Transverse colon (tissue), 4 donors: ENCODE results near the gene CABLES2. TPM values are rescaled to one million over a fixed set of nuclear protein-coding genes. Genes with fewer than 3 reads are reported as not detected.

ENCODE experiments used
- DNase-seq: peaks from one replicate; pipeline ENCODE4 v3.0.0-alpha.2; 2019
- H3K27ac ChIP-seq, 4 donors: fragments of 200-600 bp; sonication (generic); 2 replicates each; pipeline ENCODE4 v1.5.1; 2016 to 2018; ENCODE audit warnings: inconsistent platforms in 4 of 4
- H3K27me3 ChIP-seq: fragments of 200-600 bp; sonication (generic); 2 replicates; pipeline ENCODE4 v1.5.1; 2017; ENCODE audit warnings: inconsistent platforms
- H3K36me3 ChIP-seq, 4 donors: fragments of 200-600 bp; sonication (generic); 2 replicates each; pipeline ENCODE4 v1.5.1; 2017 to 2019; ENCODE audit warnings: inconsistent platforms in 4 of 4
- H3K4me1 ChIP-seq, 4 donors: fragments of 200-600 bp; sonication (generic); 2 replicates each; pipeline ENCODE4 v1.5.1; 2017 to 2020; ENCODE audit warnings: inconsistent platforms in 4 of 4
- H3K4me3 ChIP-seq, 4 donors: fragments of 200-600 bp; sonication (generic); 1 replicate in 1 of 4; 2 replicates in 3 of 4; pipeline versions ENCODE4 v1.5.1 to v1.6.1; 2017 to 2019; ENCODE audit warnings: inconsistent platforms in 4 of 4
- H3K9me3 ChIP-seq, 2 donors: fragments of 200-600 bp; sonication (generic); 2 replicates each; pipeline ENCODE4 v1.5.1; 2017 to 2019; ENCODE audit warnings: inconsistent platforms in 2 of 2
- EP300 ChIP-seq: sonication (generic); formaldehyde crosslinking; IDR thresholded peaks from one replicate; pipeline ENCODE4 v1.6.1; 2017; ENCODE audit warnings: antibody characterized with exemption, low read depth
- POLR2A ChIP-seq: fragments of 450-650 bp; IDR thresholded peaks from one replicate; pipeline ENCODE4 v1.6.1; 2016; ENCODE audit warnings: antibody characterized with exemption, mild to moderate bottlenecking, moderate library complexity
- POLR2AphosphoS5 ChIP-seq, 3 donors: sonication (generic); formaldehyde crosslinking; IDR thresholded peaks; one replicate each; pipeline ENCODE4 v1.6.1; 2016; ENCODE audit warnings: antibody characterized with exemption in 3 of 3
- WGBS, 2 donors: methylation state at CpG; one replicate each; pipeline ENCODE4 v1.1.5; 2018; ENCODE audit warnings: low coverage in 1 of 2; 5-methylcytosine and 5-hydroxymethylcytosine counted together
- in situ Hi-C, 4 donors: fragments of 200-750 bp; cut with MboI; loops; one replicate each; pipeline versions ENCODE4 v1.15.0 to v1.15.1; 2017; ENCODE audit warnings: low sequenced_read_pairs in 3 of 4, low pct_ligation_motif_present in 1 of 4, low pct_unique_long_range_greater_than_20kb in 1 of 4
- intact Hi-C: fragments of 100-400 bp; cut with DNase I; formaldehyde crosslinking; loops from one replicate; pipeline ENCODE4 v1.15.1; 2023; ENCODE audit warnings: low total_unique reads
- total RNA-seq, 4 donors: library from RNA; depleted of rRNA; stranded (reverse); fragments of >200 nt; gene quantifications; one replicate each; pipeline ENCODE4 v1.1.0, GENCODE V29; 2016
- TF ChIP-seq, protein P1 (sequence below), 5 experiments: fragments of 200-600 bp in 3 of 5; fragments of 450-650 bp in 2 of 5; sonication (generic) in 3 of 5; IDR thresholded peaks; 1 replicate in 2 of 5; 2 replicates in 3 of 5; pipeline ENCODE4 v1.5.1; 2016 to 2017; ENCODE audit warnings: antibody characterized with exemption in 5 of 5, inconsistent platforms in 3 of 5, mild to moderate bottlenecking in 2 of 5, moderate library complexity in 1 of 5

Gene CABLES2
- total RNA-seq, 4 donors from 2014 or later, result 3.7 to 10.1 (median 8.5) TPM

DNA sequence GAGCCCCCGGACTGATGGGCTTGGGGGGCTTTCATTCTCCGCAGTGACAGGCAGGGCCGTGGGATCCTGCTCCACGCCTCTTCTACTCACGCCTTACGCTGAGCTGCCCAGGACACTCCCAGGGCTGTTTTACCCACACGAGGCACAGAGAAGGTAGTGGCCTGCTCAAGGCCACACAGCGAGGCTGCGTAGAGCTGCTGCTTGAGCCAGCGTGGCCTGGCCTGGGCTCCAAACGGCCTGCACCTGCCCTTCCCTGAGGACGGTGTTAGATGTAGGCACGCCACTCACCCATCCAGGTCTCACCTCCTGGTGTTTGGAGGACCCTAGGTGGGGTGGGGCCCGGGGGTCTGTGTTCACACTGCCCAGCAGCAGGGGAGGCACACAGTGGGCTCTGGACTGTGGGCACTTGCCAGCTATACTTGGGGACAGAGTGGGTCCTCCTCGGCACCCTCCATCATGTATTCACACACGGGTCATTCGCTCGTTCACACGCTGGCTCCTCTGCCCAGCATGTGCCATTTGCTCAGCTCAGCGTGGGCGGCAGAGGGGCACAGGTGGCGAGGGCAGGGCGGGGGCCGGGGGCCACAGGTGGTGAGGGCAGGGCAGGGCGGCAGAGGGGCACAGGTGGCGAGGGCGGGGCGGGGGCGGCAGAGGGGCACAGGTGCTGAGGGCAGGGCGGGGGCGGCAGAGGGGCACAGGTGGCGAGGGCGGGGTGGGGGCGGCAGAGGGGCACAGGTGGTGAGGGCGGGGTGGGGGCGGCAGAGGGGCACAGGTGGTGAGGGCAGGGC is 38.7 kb upstream of the CABLES2 start:
- Histone ChIP-seq H3K9me3 (no peaks in the 10 kb centered on the region), H3K36me3 (no peaks in the 10 kb centered on the region), H3K27ac (no peak overlapping the region), H3K4me1 (peaks cover 0 to 7% (median 0%) of the 10 kb centered on the region in 4 donors), H3K4me3 (no peak overlapping the region), H3K27me3 (peaks cover 20% of the 10 kb centered on the region)
- no peak for TF ChIP-seq EP300
- TF ChIP-seq, protein P1, sequence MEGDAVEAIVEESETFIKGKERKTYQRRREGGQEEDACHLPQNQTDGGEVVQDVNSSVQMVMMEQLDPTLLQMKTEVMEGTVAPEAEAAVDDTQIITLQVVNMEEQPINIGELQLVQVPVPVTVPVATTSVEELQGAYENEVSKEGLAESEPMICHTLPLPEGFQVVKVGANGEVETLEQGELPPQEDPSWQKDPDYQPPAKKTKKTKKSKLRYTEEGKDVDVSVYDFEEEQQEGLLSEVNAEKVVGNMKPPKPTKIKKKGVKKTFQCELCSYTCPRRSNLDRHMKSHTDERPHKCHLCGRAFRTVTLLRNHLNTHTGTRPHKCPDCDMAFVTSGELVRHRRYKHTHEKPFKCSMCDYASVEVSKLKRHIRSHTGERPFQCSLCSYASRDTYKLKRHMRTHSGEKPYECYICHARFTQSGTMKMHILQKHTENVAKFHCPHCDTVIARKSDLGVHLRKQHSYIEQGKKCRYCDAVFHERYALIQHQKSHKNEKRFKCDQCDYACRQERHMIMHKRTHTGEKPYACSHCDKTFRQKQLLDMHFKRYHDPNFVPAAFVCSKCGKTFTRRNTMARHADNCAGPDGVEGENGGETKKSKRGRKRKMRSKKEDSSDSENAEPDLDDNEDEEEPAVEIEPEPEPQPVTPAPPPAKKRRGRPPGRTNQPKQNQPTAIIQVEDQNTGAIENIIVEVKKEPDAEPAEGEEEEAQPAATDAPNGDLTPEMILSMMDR (IDR thresholded peaks at IDR 0.05), result no peak
- TF ChIP-seq POLR2A, result no peak
- TF ChIP-seq POLR2AphosphoS5 (IDR thresholded peaks at IDR 0.05), result no peak
- in situ Hi-C loops, result no loop called here
- intact Hi-C loops, result no loop called here
- 81% methylated on average over 17 of the region's 36 CpGs; no CpG with 5 or more reads in 1 of the 2 donors for WGBS, 2 donors
- no peak for DNase-seq

DNA sequence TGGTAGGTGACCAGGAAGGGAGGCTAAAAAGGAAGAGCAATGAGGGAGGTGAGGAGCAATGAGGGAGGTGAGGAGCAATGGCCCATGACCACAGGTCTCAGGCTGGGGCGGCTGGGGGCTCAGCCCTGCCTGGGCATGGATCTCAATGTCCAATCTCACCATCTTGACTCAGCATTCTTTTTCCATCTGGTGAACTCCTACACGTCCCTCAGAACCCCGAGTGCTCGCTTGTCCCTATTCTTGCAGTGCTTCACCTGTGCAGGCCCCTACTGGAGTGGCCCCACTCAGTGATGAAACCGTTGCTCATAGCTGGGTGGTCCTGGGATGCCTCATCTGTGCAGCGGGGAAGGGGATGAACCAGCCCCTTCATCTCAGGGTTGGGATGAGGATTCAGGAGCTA is 37.2 kb upstream of the CABLES2 start:
- 84% methylated on average over 6 of the region's 6 CpGs; no CpG with 5 or more reads in 1 of the 2 donors for WGBS, 2 donors
- intact Hi-C loops, result no loop called here

DNA sequence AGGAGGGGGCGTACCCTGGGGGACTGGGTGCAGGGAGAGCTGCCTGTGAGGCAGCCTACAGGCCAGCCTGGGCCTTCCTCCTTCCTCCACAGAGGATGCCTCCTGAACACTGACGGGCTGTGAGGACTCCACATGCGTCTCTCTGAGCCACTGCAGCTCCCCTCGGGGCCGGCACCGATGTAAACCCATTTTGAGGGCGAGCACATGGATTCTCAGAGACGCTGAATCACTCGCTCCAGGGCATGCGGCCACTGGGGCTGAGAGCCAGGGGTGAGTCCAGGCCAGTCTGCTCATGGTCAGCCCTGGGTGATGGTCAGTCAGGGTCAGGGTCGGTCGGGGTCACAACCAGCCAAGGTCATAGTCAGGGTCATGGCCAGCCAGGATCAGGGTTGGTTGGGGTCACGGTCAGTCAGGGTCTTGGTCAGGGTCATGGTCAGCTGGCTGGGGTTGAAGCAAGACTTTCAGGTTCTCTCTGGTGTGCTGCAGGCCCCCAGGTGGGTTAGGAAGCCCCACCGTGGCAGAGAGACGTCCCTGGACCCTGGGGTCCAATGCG is 35.0 kb upstream of the CABLES2 start:
- H3K4me1 ChIP-seq, result no peaks in the 10 kb centered on the region
- H3K4me3 ChIP-seq, result no peak overlapping the region
- in situ Hi-C loops, result no loop called here
- TF ChIP-seq, protein P1 (IDR thresholded peaks at IDR 0.05), result no peak
- TF ChIP-seq POLR2A (no peak), EP300 (no peak), POLR2AphosphoS5 (IDR thresholded peaks at IDR 0.05) (no peak)
- 85% methylated on average over 16 of the region's 16 CpGs; no CpG with 5 or more reads in 1 of the 2 donors for WGBS, 2 donors
- no peak for DNase-seq
- H3K36me3 ChIP-seq, result no peaks in the 10 kb centered on the region
- intact Hi-C loops, result no loop called here
- H3K27me3 ChIP-seq, result peaks cover 8% of the 10 kb centered on the region
- H3K27ac ChIP-seq, result no peak overlapping the region
- H3K9me3 ChIP-seq, result no peaks in the 10 kb centered on the region

More for the DNA sequence above, 37.2 kb upstream of the CABLES2 start:
- Histone ChIP-seq H3K4me3 (no peak overlapping the region), H3K9me3 (no peaks in the 10 kb centered on the region), H3K36me3 (no peaks in the 10 kb centered on the region), H3K27ac (no peak overlapping the region), H3K27me3 (peaks cover 18% of the 10 kb centered on the region), H3K4me1 (no peaks in the 10 kb centered on the region)
- no peak for DNase-seq
- TF ChIP-seq EP300 (no peak), POLR2A (no peak)
- TF ChIP-seq, protein P1 (IDR thresholded peaks at IDR 0.05), result no peak
- in situ Hi-C loops, result no loop called here

DNA sequence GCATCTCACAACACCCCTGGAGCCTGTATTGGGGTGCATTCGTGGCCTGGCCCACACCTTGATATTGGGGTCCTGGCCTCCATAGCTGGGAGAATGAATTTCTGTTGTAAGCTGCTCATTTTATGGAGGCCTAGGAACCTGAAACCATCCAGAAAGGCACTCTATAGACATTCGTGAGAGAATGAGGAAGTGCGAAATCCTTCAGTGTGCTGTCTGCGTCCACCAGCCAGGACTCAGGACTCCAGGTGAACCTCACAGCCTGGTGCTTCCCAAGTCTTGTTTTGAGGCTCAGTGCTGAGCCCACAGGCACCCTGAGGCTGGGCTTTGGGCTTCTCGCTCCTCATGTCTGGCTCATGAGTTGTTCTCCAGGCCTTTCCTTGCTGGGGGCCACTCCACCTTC is 32.1 kb upstream of the CABLES2 start:
- H3K4me3 ChIP-seq, result no peak overlapping the region
- intact Hi-C loops, result no loop called here
- WGBS, 2 donors, result 67% methylated on average over 5 of the region's 5 CpGs; no CpG with 5 or more reads in 1 of the 2 donors

More for the DNA sequence above, 32.1 kb upstream of the CABLES2 start:
- H3K9me3 ChIP-seq, result no peaks in the 10 kb centered on the region
- in situ Hi-C loops, result no loop called here
- no peak for TF ChIP-seq EP300
- no peak overlapping the region for H3K27ac ChIP-seq
- no peak for DNase-seq
- H3K4me1 ChIP-seq, result peaks cover 0 to 5% (median under 1%) of the 10 kb centered on the region in 4 donors
- H3K36me3 ChIP-seq, result no peaks in the 10 kb centered on the region
- H3K27me3 ChIP-seq, result peaks cover 19% of the 10 kb centered on the region
